OCI-LY1 (cell line): ENCODE measurements around the gene ZNF665.
"Not testable (repeated sequence)": the region's sequence is repeated elsewhere in the genome, so short reads cannot be mapped to it uniquely, and the experiment has no call there.

ENCODE experiments used
- H2AFZ ChIP-seq: fragments of 200-600 bp; sonication (generic), shearing (Covaris generic); 2 replicates; pipeline ENCODE4 v1.6.0; 2014; ENCODE audit warnings: antibody characterized with exemption, mild to moderate bottlenecking, low read length
- H3F3A ChIP-seq: fragments of 200-600 bp; sonication (generic), shearing (Covaris generic); 2 replicates; pipeline ENCODE4 v1.6.0; 2014; ENCODE audit warnings: mild to moderate bottlenecking, antibody characterized with exemption, low read length, moderate library complexity; ENCODE audit not compliant: insufficient read depth
- H3K27ac ChIP-seq: fragments of 200-600 bp; sonication (generic); 2 replicates; pipeline ENCODE4 v1.5.1; 2014; ENCODE audit warnings: low read length, mixed run types, mild to moderate bottlenecking, low read depth; ENCODE audit not compliant: poor library complexity, severe bottlenecking
- H3K27me3 ChIP-seq: fragments of 200-600 bp; sonication (generic); 2 replicates; pipeline ENCODE4 v1.6.0; 2014; ENCODE audit warnings: antibody characterized with exemption, mild to moderate bottlenecking, low read length, moderate library complexity; ENCODE audit not compliant: insufficient read depth
- H3K36me3 ChIP-seq: fragments of 200-600 bp; sonication (generic); 2 replicates; pipeline ENCODE4 v1.6.1; 2014; ENCODE audit warnings: mild to moderate bottlenecking, antibody characterized with exemption, low read length, moderate library complexity, mixed read lengths; ENCODE audit not compliant: insufficient read depth
- H3K4me1 ChIP-seq: fragments of 200-600 bp; sonication (generic); 2 replicates; pipeline ENCODE4 v1.5.1; 2014; ENCODE audit warnings: mild to moderate bottlenecking, low read length, moderate library complexity; ENCODE audit not compliant: insufficient read depth, severe bottlenecking
- H3K4me2 ChIP-seq: fragments of 200-600 bp; sonication (generic), shearing (Covaris generic); 2 replicates; pipeline ENCODE4 v1.6.1; 2014; ENCODE audit warnings: low read length
- H3K4me3 ChIP-seq: fragments of 200-600 bp; sonication (generic); 2 replicates; pipeline ENCODE4 v1.5.1; 2014; ENCODE audit warnings: low read length, low read depth, mild to moderate bottlenecking, mixed read lengths; ENCODE audit not compliant: poor library complexity, severe bottlenecking
- H3K79me2 ChIP-seq: fragments of 200-600 bp; shearing (Covaris generic); 2 replicates; pipeline ENCODE4 v1.6.1; 2016; ENCODE audit warnings: mixed run types, low read length, mixed read lengths; ENCODE audit not compliant: insufficient read depth
- H3K9ac ChIP-seq: fragments of 200-600 bp; sonication (generic), shearing (Covaris generic); 2 replicates; pipeline ENCODE4 v1.6.1; 2014; ENCODE audit warnings: mild to moderate bottlenecking, low read length, mixed read lengths
- H3K9me2 ChIP-seq: fragments of 200-600 bp; sonication (generic), shearing (Covaris generic); 2 replicates; pipeline ENCODE4 v1.6.1; 2014; ENCODE audit warnings: low read depth, mild to moderate bottlenecking, low read length, mixed read lengths
- H3K9me3 ChIP-seq: fragments of 200-600 bp; shearing (Covaris generic); 2 replicates; pipeline ENCODE4 v1.6.1; 2014; ENCODE audit warnings: low read length, mixed read lengths
- H4K20me1 ChIP-seq: fragments of 200-600 bp; sonication (generic), shearing (Covaris generic); 2 replicates; pipeline ENCODE4 v1.6.0; 2016; ENCODE audit warnings: mild to moderate bottlenecking, low read length; ENCODE audit not compliant: insufficient read depth
- EZH2 ChIP-seq: fragments of 200-600 bp; sonication (generic), shearing (Covaris generic); IDR thresholded peaks from 2 replicates; pipeline ENCODE4 v1.8.0; 2017; ENCODE audit warnings: borderline replicate concordance, mixed run types, mild to moderate bottlenecking, antibody characterized with exemption, low read length, moderate library complexity, mixed read lengths
- TF ChIP-seq, protein P1 (sequence below): fragments of 200-600 bp; sonication (generic), shearing (Covaris generic); IDR thresholded peaks from 2 replicates; pipeline ENCODE4 v1.5.1; 2017; ENCODE audit warnings: mild to moderate bottlenecking, antibody characterized with exemption, low read length, moderate library complexity, mixed read lengths

The ZNF665 gene

GRCh38 chr19:53131085-53131590, 62.0 kb downstream of the ZNF665 start:
- Histone ChIP-seq H3K9me2 (no peaks in the 10 kb centered on the region), H3K9ac (no peak overlapping the region), H3K4me3 (no peak overlapping the region), H3K36me3 (no peaks in the 10 kb centered on the region), H3K79me2 (no peaks in the 10 kb centered on the region), H3K4me1 (no peaks in the 10 kb centered on the region), H4K20me1 (no peaks in the 10 kb centered on the region), H3K9me3 (peaks cover 5% of the 10 kb centered on the region; the same call in 1 of the 2 replicates), H3K4me2 (no peak overlapping the region), H2AFZ (no peak overlapping the region), H3F3A (no peaks in the 10 kb centered on the region), H3K27me3 (no peaks in the 10 kb centered on the region), H3K27ac (no peak overlapping the region)
- TF ChIP-seq, protein P1, sequence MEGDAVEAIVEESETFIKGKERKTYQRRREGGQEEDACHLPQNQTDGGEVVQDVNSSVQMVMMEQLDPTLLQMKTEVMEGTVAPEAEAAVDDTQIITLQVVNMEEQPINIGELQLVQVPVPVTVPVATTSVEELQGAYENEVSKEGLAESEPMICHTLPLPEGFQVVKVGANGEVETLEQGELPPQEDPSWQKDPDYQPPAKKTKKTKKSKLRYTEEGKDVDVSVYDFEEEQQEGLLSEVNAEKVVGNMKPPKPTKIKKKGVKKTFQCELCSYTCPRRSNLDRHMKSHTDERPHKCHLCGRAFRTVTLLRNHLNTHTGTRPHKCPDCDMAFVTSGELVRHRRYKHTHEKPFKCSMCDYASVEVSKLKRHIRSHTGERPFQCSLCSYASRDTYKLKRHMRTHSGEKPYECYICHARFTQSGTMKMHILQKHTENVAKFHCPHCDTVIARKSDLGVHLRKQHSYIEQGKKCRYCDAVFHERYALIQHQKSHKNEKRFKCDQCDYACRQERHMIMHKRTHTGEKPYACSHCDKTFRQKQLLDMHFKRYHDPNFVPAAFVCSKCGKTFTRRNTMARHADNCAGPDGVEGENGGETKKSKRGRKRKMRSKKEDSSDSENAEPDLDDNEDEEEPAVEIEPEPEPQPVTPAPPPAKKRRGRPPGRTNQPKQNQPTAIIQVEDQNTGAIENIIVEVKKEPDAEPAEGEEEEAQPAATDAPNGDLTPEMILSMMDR = no peak
- TF ChIP-seq EZH2 = no peak

- Histone ChIP-seq H3K27ac (no peak overlapping the region), H3K79me2 (no peaks in the 10 kb centered on the region), H3K4me2 (no peak overlapping the region), H3K36me3 (no peaks in the 10 kb centered on the region), H3K4me3 (no peak overlapping the region), H3K9me2 (no peaks in the 10 kb centered on the region), H3K9ac (no peak overlapping the region), H3K9me3 (peaks cover 5% of the 10 kb centered on the region; the same call in 1 of the 2 replicates), H4K20me1 (no peaks in the 10 kb centered on the region), H2AFZ (no peak overlapping the region), H3K27me3 (no peaks in the 10 kb centered on the region), H3K4me1 (no peaks in the 10 kb centered on the region), H3F3A (no peaks in the 10 kb centered on the region)
- no peak for TF ChIP-seq EZH2
- TF ChIP-seq, protein P1 = no peak
These were observed 62.7 kb downstream of the ZNF665 start for GRCh38 chr19:53130506-53130905.

- not testable (repeated sequence) for H3K9me2 ChIP-seq, H3K4me2 ChIP-seq, H2AFZ ChIP-seq, H3F3A ChIP-seq, H3K79me2 ChIP-seq, H4K20me1 ChIP-seq, H3K9ac ChIP-seq, H3K4me3 ChIP-seq, H3K27me3 ChIP-seq, H3K27ac ChIP-seq, H3K4me1 ChIP-seq, H3K36me3 ChIP-seq, H3K9me3 ChIP-seq
These were observed 66.2 kb downstream of the ZNF665 start for GRCh38 chr19:53126733-53127526.

DNA sequence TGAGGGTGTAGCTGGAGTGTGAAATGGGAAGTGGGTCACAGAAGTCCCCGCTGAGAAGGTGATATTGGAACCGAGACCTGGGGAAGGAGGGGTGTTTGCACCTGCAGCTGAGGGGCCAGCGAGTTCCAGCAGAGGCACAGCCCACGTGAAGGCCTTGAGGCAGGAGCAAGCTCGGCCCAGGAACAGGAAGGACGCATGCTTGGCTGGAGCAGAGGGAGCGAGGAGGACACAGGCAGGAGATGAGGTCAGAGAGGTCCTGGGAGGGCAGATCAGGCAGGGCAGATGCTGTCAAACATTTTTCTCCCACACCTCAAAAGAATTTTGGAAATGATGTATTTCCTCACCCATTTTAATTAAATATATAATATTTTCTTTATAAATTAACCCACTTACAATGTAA, 69.8 kb downstream of the ZNF665 start:
- H3K27me3 ChIP-seq = no peaks in the 10 kb centered on the region
- no peaks in the 10 kb centered on the region for H4K20me1 ChIP-seq
- H3K79me2 ChIP-seq = no peaks in the 10 kb centered on the region
- no peaks in the 10 kb centered on the region for H3K9me2 ChIP-seq
- no peak overlapping the region for H3K4me2 ChIP-seq
- no peaks in the 10 kb centered on the region for H3K9me3 ChIP-seq
- TF ChIP-seq, protein P1 = no peak
- no peak for TF ChIP-seq EZH2
- no peak overlapping the region for H2AFZ ChIP-seq
- no peak overlapping the region for H3K4me3 ChIP-seq
- no peaks in the 10 kb centered on the region for H3K4me1 ChIP-seq
- H3F3A ChIP-seq = no peaks in the 10 kb centered on the region
- H3K36me3 ChIP-seq = no peaks in the 10 kb centered on the region
- H3K27ac ChIP-seq = no peak overlapping the region
- no peak overlapping the region for H3K9ac ChIP-seq
